Upper lobe of left lung (tissue), 4 donors: Measurements from ENCODE around the gene KBTBD4.

Experiments
- CTCF ChIP-seq, 6 experiments: fragments of 450-650 bp in 4 of 6; fragments of 200-600 bp in 2 of 6; sonication (generic) in 2 of 6; IDR thresholded peaks; one replicate each; pipeline ENCODE4 v1.5.1; 2016 to 2019; ENCODE audit warnings: antibody characterized with exemption in 6 of 6
- POLR2AphosphoS5 ChIP-seq, 2 donors: sonication (generic); formaldehyde crosslinking; IDR thresholded peaks; one replicate each; pipeline ENCODE4 v1.5.1; 2017; ENCODE audit warnings: antibody characterized with exemption in 2 of 2

- TF ChIP-seq POLR2AphosphoS5 (IDR thresholded peaks at IDR 0.05) (no peak), CTCF (IDR thresholded peaks at IDR 0.05) (no peak)
Measured at GRCh38 chr11:47534704-47535251, 44.0 kb downstream of the KBTBD4 start.
